Mononuclear cell (primary cell): ENCODE measurements around the gene FBXO34. TPM values are rescaled to one million over a fixed set of nuclear protein-coding genes. Genes with fewer than 3 reads are reported as not detected.

Source experiments
- H3K27me3 ChIP-seq: 2 replicates; pipeline ENCODE4 v1.6.0; 2011; ENCODE audit warnings: low read length, control low read depth; ENCODE audit not compliant: insufficient read depth
- H3K4me1 ChIP-seq: 2 replicates; pipeline ENCODE4 v1.5.1; 2011; ENCODE audit warnings: mild to moderate bottlenecking, low read length, control low read depth; ENCODE audit not compliant: insufficient read depth
- H3K4me3 ChIP-seq: 2 replicates; pipeline ENCODE4 v1.5.1; 2011; ENCODE audit warnings: mild to moderate bottlenecking, low read length, moderate library complexity
- H3K9me3 ChIP-seq: 2 replicates; pipeline ENCODE4 v1.5.1; 2011; ENCODE audit warnings: low read depth, mild to moderate bottlenecking, control low read depth, low read length
- total RNA-seq: library from RNA; depleted of rRNA; stranded (reverse); fragments of >200 nt; gene quantifications from one replicate; pipeline ENCODE4 v1.2.3, GENCODE V29; 2012

FBXO34 gene
- total RNA-seq, 1 donor = 41.3 TPM

DNA sequence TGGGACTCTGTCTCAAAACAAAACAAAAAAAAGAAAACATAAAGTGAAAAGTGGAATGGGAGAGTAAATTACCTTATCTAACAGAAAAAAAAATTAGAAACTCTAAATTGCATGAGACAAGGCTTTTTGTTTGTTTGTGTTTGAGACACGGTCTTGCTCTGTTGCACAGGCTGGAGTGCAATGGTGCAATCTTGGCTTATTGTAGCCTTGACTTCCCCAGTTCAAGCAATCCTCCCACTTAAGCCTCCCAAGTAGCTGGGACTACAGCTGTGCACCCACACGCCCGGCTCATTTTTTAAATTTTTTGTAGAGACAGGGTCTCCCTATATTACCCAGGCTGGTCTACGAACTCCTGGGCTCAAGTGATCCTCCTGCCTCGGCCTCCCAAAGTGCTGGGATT lies 17.9 kb upstream of the FBXO34 start:
- Histone ChIP-seq H3K9me3 (no peaks in the 10 kb centered on the region), H3K27me3 (no peaks in the 10 kb centered on the region), H3K4me1 (no peaks in the 10 kb centered on the region), H3K4me3 (no peak overlapping the region)

DNA sequence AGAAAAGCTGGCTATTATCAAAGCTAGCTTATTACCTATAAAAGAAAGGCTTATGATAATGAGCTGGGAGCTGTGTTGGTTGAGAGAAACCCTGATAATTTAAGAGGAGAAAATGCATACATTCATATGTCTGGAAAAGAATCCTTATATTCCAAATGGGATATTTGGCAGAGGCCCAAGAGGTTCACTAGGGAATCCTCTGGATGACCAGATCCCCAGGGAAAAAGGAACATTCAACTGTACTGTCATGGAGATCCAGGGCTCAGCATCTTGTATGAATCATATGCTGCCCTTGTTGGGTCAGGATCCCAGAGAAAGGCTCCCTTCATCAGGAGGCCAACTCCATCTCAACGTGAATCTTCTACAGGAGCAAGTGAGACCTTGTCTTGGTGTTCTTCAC lies 16.6 kb upstream of the FBXO34 start:
- no peaks in the 10 kb centered on the region for H3K4me1 ChIP-seq
- H3K4me3 ChIP-seq = no peak overlapping the region
- H3K9me3 ChIP-seq = no peaks in the 10 kb centered on the region
- no peaks in the 10 kb centered on the region for H3K27me3 ChIP-seq

DNA sequence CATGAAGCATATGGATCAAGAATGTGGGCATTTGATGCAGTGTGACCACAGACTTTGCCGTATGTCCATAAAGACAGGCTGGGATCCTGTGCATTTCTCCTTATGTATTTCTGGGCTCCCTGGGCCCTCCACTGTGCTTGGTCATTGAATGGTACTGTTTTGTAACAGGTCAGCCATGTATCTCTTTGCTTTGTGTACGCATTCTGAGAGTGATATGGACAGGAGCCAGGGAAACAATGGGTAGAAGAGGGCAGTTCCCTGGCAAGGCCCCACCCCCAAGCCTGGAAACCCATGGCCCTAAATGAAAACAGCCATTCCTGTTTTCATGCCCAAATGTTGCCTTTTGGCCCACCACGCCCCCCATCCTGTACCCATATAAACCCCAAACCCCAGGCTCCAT lies 15.2 kb upstream of the FBXO34 start:
- H3K27me3 ChIP-seq = no peaks in the 10 kb centered on the region
- H3K9me3 ChIP-seq = no peaks in the 10 kb centered on the region
- H3K4me1 ChIP-seq = no peaks in the 10 kb centered on the region
- H3K4me3 ChIP-seq = no peak overlapping the region

DNA sequence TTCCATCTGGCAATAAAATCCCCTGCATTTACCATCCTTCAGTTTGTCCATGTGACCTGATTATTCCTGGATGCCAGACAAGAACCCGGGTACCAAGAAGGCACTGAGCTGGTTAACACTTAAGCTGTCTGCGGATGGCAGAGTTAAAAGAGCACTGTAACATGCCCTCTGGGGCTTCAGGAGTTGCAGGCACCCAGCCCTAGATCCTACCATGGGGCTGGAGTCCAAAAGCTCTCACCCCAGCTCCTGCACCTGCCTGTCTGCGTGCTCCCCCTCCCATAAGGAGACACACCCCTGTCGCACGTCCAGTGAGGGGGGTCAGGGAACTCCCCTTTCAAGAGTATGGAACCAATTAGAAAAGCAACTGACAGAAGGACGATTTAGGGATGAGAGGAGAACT lies 14.6 kb upstream of the FBXO34 start:
- H3K4me1 ChIP-seq = no peaks in the 10 kb centered on the region
- no peaks in the 10 kb centered on the region for H3K9me3 ChIP-seq
- no peaks in the 10 kb centered on the region for H3K27me3 ChIP-seq
- H3K4me3 ChIP-seq = no peak overlapping the region

DNA sequence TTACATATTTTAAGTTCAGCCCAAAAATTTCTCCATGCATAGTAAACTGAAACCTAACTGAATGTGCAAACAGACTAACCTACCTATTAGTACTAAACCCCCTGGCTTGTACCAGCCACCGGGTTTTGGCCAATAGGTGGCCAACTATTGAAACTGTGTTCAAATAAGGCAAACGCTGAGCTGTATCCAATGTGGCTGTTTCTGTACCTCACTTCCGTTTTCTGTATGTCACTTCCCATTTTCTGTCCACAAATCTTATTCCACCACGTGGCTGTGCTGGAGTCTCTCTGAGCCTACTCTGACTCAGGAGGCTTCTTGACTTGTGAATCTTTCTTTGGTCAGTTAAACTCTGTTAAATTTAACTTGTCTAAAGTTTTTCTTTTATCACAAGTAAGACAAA lies 6.0 kb upstream of the FBXO34 start:
- no peaks in the 10 kb centered on the region for H3K27me3 ChIP-seq
- no peak overlapping the region for H3K4me3 ChIP-seq

DNA sequence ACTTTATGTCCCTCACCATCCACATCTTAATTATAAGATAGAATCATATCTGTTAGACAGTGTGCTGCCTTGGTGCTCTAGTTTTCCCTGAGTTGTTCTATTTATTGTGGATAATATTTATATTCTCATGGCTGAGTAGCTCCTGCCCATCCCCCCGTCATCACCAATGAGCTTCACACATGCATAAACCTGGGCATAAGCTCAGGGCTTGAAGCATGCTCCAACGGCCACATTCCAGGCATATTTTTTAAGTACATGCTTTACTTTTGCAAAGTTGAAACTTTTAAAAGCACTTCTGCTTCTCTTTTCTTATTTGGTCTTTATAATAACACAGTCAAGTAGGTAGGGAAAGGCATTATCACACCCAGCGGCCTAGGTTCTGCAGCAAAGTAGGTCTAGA lies 3.4 kb upstream of the FBXO34 start:
- H3K27me3 ChIP-seq = no peaks in the 10 kb centered on the region
- H3K4me3 ChIP-seq = no peak overlapping the region
- H3K9me3 ChIP-seq = no peaks in the 10 kb centered on the region
- peaks cover 10% of the 10 kb centered on the region for H3K4me1 ChIP-seq

More for the DNA sequence above, 6.0 kb upstream of the FBXO34 start:
- no peaks in the 10 kb centered on the region for H3K4me1 ChIP-seq
- H3K9me3 ChIP-seq = no peaks in the 10 kb centered on the region

DNA sequence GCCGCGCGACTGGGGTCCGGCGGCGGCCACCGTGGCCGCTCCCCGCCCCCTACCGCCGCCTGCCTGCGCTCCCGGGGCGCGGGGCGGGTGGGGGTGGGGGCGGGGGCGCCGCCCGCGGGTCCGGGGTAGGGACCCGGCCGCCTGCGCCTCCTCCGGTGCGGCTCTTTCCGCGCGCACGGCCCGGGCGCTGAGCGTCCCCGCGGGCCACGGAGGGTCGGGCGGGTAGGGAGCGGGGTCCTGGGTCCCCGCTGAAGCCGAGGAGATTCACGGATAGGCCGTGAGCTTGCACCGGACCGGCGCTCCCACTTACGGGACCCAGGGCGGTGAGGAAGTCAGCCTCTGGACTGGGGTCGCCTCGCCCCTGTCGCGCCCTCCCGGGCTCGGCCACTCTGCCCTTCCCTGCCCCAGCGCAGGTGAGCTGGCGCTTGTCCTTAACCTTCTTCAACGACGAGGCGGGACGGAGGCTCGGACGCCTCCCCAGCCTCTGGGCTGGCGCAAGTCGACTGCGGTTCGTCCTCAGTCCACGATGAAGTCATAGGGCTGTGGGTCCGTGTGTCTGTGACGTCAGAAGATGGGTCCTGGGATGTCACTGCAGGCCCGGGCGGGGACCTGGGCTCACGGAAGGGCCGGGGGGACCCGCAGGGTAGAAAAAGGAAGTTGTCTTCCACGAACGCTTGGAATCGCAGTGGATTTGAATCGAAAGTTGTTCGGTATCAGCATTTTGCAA lies 514 bp downstream of the FBXO34 start:
- H3K4me3 ChIP-seq = peak overlapping the region; percentile 92
- H3K27me3 ChIP-seq = no peaks in the 10 kb centered on the region
- H3K4me1 ChIP-seq = peaks cover 24% of the 10 kb centered on the region
- no peaks in the 10 kb centered on the region for H3K9me3 ChIP-seq

DNA sequence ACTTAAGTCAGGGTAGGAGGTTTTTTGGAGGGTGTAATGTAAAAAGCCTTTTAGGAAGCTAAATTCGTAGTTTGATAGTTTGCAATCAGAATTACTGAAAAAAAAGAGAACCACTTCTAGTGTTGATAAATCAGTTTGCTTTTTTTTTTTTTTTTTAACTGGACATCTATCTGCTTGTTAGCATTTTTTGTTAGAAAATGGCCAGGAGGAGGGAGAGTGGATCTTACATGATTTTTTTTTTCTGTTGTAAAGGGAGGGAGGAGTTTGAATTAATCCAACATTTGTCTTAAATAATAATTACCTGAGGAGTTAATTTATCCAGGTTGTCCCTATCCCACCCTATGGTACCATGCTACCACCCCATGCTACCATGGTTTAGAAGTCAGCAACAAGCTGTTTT lies 1.2 kb downstream of the FBXO34 start:
- H3K4me3 ChIP-seq = peak overlapping the region; percentile 92
- no peaks in the 10 kb centered on the region for H3K27me3 ChIP-seq
- H3K4me1 ChIP-seq = peaks cover 28% of the 10 kb centered on the region
- no peaks in the 10 kb centered on the region for H3K9me3 ChIP-seq

DNA sequence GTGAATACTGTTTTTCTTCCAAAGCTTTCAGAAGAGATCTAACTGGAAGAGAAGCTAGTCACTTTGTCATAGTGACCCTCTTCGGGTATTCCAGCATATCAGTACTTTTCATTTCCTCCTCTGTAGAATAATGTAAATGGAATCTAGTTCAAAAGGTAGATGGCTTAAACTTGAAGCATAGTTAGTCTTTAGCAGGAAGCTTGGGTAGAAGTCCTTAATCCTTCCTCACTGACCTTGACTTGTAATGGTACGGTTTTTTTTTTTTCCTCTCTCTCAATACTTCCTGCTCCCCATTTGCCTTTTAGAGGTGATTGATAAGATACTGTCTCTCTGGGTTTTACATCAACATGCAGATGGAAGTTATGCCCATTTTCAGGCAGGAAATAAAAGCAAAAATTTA lies 1.7 kb downstream of the FBXO34 start:
- no peaks in the 10 kb centered on the region for H3K27me3 ChIP-seq
- no peaks in the 10 kb centered on the region for H3K9me3 ChIP-seq
- no peak overlapping the region for H3K4me3 ChIP-seq
- H3K4me1 ChIP-seq = peaks cover 34% of the 10 kb centered on the region

DNA sequence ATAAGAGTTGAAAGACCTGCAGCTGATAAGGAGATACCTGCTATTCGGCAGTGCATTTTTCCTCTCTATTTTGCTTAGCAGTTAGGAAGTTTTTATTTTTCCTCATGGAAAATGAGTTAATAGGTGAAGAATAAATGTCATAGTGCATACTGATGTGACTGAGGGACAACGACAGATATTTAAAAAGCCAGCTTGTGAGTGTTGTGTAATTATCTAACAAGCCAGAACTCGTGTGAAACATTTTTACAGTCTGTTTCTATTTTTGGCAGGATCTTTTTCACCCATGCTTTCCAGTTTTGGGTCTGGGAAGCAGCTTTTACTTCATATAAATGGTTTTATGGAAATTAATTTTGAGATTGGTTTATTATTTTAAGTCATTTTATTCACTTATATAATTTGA lies 2.9 kb downstream of the FBXO34 start:
- H3K4me3 ChIP-seq = no peak overlapping the region
- no peaks in the 10 kb centered on the region for H3K27me3 ChIP-seq
- H3K9me3 ChIP-seq = no peaks in the 10 kb centered on the region
- H3K4me1 ChIP-seq = peaks cover 44% of the 10 kb centered on the region

DNA sequence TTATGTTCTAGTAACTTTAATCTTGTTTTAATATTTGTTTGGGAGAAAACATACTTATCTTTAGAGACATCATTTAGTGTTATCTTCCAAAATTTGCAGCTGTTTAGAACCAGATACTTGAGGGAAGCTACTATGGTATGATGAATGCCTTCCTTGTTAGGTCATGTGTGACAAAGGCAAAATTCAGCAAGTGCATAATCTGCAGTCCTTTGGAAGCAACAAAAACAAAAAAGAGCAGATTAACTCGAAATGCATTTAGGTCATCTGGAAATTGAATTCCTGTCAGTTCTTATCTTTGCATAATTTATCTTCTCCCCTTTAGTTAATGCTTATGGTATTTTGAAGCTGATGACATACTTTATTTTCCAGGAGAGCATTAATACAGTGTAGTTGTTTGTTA lies 3.5 kb downstream of the FBXO34 start:
- Histone ChIP-seq H3K4me3 (no peak overlapping the region), H3K9me3 (no peaks in the 10 kb centered on the region), H3K4me1 (peaks cover 44% of the 10 kb centered on the region), H3K27me3 (no peaks in the 10 kb centered on the region)

DNA sequence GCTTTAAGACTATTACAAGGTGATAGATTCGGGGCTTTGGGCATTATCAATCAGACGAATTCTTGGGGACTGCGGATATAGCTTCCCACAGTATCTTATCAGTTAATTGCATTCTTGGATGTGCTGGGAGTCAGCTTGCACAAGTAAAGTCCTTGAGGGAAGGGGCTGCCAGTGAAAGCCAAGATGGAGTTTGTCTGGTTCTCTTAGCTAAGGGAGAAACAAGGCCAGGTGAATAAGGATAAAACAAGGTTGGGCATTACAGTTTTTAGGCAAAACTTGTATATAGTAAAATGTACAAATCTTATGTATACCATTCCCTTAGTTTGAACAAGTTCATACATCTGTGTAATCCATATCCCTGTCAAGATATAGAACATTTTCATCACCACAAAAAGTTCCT lies 5.5 kb downstream of the FBXO34 start:
- peaks cover 40% of the 10 kb centered on the region for H3K4me1 ChIP-seq
- H3K9me3 ChIP-seq = no peaks in the 10 kb centered on the region
- H3K4me3 ChIP-seq = no peak overlapping the region
- H3K27me3 ChIP-seq = no peaks in the 10 kb centered on the region

DNA sequence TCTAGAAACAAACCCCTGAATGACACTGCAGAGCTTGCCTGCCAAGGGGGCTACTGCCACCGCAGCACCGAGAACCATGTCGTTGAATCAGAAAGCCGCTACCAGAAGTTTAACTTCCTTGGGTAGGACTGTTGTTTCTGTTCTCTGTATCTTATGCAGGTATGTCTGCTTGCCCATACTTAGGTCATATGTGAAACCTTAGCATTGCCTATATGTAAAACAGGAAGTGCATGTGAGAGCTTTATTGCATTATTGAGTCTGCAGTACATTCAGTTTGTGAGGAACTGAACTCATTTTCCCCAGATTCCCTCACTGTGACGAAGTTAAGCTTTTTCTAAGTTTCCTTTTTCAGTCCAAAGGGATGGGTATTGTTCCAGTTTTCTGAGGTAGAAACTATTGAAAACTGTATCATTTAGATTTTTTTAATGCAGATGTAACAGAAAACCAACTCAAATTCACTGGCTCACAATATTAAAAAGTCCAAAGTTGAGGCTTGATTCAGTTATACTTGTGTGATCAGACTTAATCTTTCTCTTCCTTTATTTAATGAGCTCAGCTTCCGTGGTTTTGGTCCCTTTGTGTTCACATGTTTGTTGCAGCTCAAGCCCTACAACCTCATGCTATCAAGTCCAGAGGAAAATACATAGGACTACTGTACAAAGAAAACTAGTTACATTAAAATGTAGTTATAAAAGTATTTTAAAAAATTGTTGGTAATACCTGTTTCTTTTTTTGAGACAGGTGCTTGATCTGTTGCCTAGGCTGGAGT lies 6.9 kb downstream of the FBXO34 start:
- H3K4me1 ChIP-seq = peaks cover 31% of the 10 kb centered on the region
- H3K4me3 ChIP-seq = no peak overlapping the region

DNA sequence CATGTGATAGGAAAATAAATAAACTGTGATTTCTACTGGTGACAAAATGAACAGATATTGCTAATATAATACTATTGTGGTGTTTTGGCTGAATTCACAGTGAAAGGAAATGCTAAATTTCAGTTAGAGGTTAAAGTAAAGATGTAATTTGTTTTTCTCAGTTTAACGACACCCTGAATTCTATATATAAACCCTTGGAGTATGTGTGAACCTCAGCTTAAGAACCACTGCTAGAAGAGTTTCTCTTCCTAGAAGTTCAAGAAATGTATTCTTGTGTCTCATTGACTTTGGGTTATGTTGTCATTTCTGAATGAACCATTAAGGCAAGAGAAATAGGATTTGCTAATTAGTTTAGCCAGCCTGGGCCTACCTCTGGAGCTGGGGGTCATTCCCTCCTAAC lies 8.2 kb downstream of the FBXO34 start:
- H3K9me3 ChIP-seq = no peaks in the 10 kb centered on the region
- H3K4me3 ChIP-seq = no peak overlapping the region
- H3K4me1 ChIP-seq = peaks cover 20% of the 10 kb centered on the region
- H3K27me3 ChIP-seq = no peaks in the 10 kb centered on the region

More for the DNA sequence above, 6.9 kb downstream of the FBXO34 start:
- H3K27me3 ChIP-seq = no peaks in the 10 kb centered on the region
- H3K9me3 ChIP-seq = no peaks in the 10 kb centered on the region

DNA sequence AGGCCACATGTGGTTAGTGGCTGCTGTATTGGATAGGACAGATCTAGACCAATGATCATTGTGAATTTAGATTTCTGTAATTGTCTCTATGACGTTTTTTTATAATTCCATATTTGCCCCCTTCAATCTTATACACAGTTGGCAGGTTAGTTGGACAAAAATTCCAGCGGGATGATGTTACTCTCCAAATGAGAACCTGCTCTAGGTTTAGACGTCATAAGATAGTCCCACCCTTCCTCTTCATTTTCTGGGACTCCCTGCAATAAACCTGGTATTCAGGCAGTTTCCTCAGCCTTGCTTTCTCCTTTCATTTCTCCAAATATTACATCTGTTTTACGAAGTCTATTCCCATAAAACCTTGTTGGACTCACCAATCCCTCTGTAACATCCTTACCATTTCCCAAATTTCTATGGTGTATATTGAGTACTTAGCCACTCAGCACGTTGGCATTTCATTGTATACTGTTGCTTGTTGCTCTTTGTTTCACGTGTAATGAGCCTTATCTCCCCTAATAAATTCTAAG lies 10.2 kb downstream of the FBXO34 start:
- H3K4me1 ChIP-seq = peaks cover 20% of the 10 kb centered on the region
- H3K4me3 ChIP-seq = no peak overlapping the region
- H3K9me3 ChIP-seq = no peaks in the 10 kb centered on the region
- H3K27me3 ChIP-seq = no peaks in the 10 kb centered on the region
